Superior temporal gyrus (tissue), 1 donor: ENCODE results near the gene SPACA5B.
"Not testable (repeated sequence)": the region's sequence is repeated elsewhere in the genome, so short reads cannot be mapped to it uniquely, and the experiment has no call there.

Experiments used
- DNase-seq: peaks from one replicate; pipeline ENCODE4 v3.0.0-alpha.2; 2016; ENCODE audit errors: extremely low spot score

SPACA5B gene

GRCh38 chrX:48130326-48130725, at the start of gene SPACA5B:
Gene SPACA5B (plus strand): TSS chrX:48130626. CDS start chrX:48130688, 62 bp downstream.
- not testable (repeated sequence) for DNase-seq

GRCh38 chrX:48083212-48083611, 47.2 kb upstream of the SPACA5B start:
- DNase-seq = peak; percentile 61

DNA sequence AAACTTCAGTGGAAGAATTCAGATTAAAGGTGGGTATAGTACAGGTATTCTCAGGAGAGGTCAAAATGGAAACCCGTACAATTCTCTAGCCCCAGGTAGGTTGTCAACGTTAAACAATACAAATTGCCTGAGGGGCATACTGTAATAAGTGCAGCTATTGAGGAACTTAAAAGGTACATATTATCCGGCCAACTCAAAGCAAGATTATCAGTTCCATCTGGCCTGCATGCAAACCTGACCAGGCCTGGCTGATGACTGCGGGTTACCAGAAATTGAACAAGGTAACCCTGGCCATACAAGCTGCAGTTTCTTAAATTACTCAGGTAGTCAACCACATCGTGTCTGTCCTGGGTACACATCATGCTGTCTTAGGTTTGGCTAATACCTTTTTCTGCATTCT, 46.7 kb upstream of the SPACA5B start:
- DNase-seq = no peak

GRCh38 chrX:48086082-48086481, 44.3 kb upstream of the SPACA5B start:
- no peak for DNase-seq

DNA sequence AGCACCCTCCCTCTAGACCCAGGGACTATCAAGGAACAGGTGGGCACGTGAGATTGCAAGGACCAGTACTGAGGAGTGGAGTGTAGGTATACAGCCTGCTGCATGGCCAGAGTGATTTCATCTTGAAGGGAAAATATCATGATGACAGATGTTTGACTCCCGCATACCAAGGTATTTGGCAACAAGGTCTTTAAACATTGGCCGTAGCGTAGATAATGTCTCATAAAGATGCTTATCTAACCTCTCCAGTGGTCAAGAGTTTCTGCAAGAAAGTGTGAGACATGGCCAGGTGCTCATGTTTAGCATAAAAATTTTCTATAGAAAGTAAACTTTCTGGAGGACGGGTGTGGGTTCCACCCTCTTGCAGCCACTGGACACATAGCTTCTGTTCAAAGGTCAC, 40.3 kb upstream of the SPACA5B start:
- DNase-seq = no peak

GRCh38 chrX:48092558-48092957, 37.9 kb upstream of the SPACA5B start:
- not testable (repeated sequence) for DNase-seq

- DNase-seq = no peak
Measured at GRCh38 chrX:48101443-48101842, 29.0 kb upstream of the SPACA5B start.

GRCh38 chrX:48102874-48103374, 27.5 kb upstream of the SPACA5B start:
- no peak for DNase-seq

DNA sequence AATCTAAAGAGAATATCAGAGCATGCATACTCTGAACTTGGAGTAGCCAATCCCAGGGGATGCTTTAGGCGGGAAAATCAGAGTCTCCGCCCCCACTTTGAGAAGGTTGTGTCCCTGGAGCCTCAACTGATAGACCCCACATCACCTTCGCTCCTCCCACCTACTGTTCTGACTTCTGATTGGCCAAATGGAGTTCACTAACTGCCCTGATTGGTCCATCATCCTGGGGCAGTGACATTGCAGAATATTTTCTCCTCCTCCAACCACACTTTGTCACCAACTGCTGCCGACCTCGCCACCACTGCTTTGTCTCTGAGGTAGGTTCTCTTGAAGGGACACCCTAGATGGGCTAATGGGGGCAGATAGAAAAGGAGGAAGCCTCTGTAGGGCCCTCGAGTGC, 22.7 kb upstream of the SPACA5B start:
- DNase-seq = no peak

DNA sequence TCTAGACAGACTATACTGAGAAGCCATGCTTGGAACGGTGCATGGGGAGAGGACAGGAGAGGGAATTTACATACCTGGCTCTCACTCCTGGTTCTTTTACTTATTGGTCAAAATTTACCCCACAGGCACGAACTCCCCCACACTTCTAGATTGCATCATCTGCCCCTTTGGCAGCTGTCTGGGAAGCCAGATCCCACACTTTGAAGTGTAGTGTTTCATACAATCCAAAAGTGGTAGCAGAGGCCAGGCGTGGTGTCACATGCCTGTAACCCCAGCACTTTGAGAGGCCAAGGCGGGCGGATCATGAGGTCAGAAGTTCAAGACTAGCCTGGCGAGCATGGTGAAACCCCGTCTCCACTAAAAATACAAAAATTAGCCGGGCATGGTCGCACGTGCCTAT, 5.1 kb upstream of the SPACA5B start:
- DNase-seq = not testable (repeated sequence)

GRCh38 chrX:48132308-48132844, 1.9 kb downstream of the SPACA5B start:
- DNase-seq = not testable (repeated sequence)

DNA sequence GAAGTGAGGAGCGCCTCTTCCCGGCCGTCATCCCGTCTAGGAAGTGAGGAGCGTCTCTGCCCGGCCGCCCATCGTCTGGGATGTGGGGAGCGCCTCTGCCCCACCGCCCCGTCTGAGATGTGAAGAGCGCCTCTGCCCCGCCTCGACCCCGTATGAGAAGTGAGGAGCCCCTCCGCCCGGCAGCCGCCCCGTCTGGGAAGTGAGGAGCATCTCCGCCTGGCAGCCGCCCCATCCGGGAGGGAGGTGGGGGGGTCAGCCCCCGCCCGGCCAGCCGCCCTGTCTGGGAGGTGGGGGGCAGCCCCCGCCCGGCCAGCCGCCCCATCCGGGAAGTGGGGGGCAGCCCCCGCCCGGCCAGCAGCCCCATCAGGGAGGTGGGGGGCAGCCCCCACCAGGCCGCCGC, 8.7 kb downstream of the SPACA5B start:
- not testable (repeated sequence) for DNase-seq

GRCh38 chrX:48141810-48142508, 11.5 kb downstream of the SPACA5B start:
- not testable (repeated sequence) for DNase-seq

DNA sequence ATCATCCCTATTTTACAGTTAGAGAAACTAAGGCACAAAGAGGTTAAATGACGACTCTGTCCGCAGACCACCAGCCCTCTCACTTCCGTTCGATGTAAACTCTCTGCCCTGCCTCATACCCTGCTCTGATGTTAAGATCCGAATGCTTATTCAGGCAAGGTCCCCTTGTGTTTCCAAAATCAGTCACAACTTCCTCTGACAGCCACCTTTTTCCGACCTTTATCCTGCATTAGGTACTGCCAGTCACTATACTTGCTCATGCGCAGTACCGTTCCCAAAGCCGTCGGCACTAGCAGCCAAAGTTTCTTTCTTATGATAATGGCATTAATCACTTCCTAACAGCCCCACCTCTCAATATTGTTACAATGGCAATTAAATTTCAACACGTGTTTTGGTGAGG, 12.3 kb downstream of the SPACA5B start:
- DNase-seq = not testable (repeated sequence)

DNA sequence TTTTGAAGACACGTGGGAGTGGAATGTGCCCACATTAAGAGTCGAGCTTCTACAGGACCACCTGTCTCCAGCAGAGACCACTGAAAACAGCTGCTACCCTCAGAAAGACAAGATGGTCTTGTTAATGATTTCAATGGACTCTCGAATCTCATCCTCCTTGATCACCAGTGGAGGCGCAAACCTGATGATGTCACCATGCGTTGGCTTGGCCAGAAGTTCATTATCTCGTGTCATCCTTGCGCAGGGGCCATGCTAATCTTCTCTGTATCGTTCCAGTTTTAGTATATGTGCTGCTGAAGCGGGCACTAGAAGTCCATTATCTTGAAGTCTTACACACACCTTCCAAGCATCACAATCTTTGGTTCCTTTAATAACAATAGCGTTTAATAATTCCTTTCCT, 23.3 kb downstream of the SPACA5B start:
- DNase-seq = no peak

DNA sequence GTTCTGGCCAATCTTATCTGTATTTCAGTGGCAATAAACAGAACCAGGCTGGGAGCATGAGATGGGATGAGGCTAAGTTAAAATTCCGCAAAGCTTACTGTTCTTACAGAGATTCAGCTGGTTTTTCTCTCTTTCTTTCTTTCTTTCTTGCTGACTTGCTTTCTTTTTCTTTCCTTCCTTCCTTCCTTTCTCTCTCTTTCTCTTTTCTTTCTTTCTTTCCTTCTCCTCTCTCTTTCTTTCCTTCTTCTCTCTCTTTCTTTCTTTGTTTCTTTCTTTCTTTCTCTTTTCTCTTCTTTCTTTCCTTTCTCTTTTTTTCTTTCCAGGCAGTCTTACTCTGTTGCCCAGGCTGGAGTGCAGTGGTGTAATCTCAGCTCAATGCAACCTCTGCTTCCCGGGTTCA, 24.4 kb downstream of the SPACA5B start:
- DNase-seq = no peak

DNA sequence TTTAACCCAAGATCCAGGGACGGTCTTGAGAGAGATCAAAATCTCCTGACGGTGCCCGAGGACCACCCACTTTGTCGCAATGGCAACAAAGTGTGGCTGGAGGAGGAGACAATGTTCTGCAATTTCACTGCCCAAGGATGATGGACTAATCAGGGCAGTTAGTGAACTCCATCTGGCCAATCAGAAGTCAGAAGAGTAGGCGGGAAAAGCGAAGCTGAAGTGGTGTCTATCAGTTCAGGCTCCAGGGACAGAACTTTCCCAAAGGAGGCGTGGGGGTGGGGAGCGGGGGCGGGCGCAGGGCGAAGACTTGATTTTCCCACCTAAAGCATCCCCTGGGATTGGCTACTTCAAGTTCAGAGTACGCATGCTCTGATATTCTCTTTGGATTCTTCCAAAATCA, 25.6 kb downstream of the SPACA5B start:
- no peak for DNase-seq

DNA sequence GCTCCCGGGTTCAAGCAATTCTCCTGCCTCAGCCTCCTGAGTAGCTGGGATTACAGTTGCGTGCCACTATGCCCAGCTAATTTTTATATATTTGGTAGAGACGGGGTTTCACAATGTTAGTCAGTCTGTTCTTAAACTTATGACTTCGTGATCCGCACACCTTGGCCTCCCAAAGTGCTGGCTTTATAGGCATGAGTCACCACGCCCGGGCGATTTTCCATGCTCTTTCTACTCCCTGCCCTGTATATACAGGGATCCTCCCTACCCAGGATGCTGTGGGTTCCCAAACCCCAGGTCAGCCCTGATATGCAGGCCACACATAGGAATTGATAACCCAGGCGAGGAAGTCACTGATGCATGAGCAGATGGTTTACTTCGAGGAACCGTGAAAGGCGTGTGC, 34.8 kb downstream of the SPACA5B start:
- no peak for DNase-seq

- not testable (repeated sequence) for DNase-seq
Measured at GRCh38 chrX:48166322-48166721, 35.9 kb downstream of the SPACA5B start.

DNA sequence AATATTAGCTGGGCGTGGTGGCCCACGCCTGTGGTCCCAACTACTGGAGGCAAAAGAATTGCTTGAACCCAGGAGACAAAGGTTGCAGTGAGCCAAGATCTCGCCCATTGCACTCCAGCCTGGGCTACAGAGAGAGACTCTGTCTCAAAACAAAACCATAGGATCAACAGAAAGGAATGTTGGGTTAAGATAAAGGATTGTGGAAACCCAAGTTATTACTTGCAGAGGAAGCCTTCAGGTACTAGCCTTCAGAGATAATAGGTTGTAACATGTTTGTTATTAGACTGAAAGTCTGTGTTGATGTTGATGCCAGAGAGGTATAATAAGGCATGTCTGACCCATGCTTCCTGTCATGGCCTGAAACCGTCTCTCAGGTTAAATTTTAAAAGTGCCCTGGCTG, 49.3 kb downstream of the SPACA5B start:
- no peak for DNase-seq

- DNase-seq = no peak
Measured at GRCh38 chrX:48180811-48181210, 50.4 kb downstream of the SPACA5B start.

- not testable (repeated sequence) for DNase-seq
Measured at GRCh38 chrX:48181882-48182281, 51.5 kb downstream of the SPACA5B start.
